GM12873 (cell line): ENCODE data around the gene MAPK11.

ENCODE experiments used
- CTCF ChIP-seq: IDR thresholded peaks from 2 replicates; pipeline ENCODE4 v1.5.1; 2012; ENCODE audit warnings: low read depth, mild to moderate bottlenecking, moderate library complexity, low read length, control low read depth; ENCODE audit not compliant: insufficient read depth; ENCODE audit errors: missing control alignments

Gene MAPK11

GRCh38 chr22:50316114-50317065 lies 46.2 kb upstream of the MAPK11 start:
- no peak for TF ChIP-seq CTCF

- no peak for TF ChIP-seq CTCF
Measured at GRCh38 chr22:50315289-50316113, 45.3 kb upstream of the MAPK11 start.

- no peak for TF ChIP-seq CTCF
Measured at GRCh38 chr22:50314455-50315288, 44.5 kb upstream of the MAPK11 start.

GRCh38 chr22:50314081-50314454 lies 43.9 kb upstream of the MAPK11 start:
- no peak for TF ChIP-seq CTCF

- TF ChIP-seq CTCF: no peak
Measured at GRCh38 chr22:50313600-50313999, 43.4 kb upstream of the MAPK11 start.

GRCh38 chr22:50313021-50313420 lies 42.8 kb upstream of the MAPK11 start:
- no peak for TF ChIP-seq CTCF

GRCh38 chr22:50312371-50312770 lies 42.2 kb upstream of the MAPK11 start:
- no peak for TF ChIP-seq CTCF
